Measurements from ENCODE around the gene UBR3.
"Not testable (repeated sequence)": the region's sequence is repeated elsewhere in the genome, so short reads cannot be mapped to it uniquely, and the experiment has no call there.

The UBR3 gene

GRCh38 chr2:169839954-169840746 lies 12.9 kb downstream of the UBR3 start:
- Histone ChIP-seq H3K4me1 (ENCODE audit: low read length) (no peaks in the 10 kb centered on the region), H4K20me1 (ENCODE audit: insufficient read depth, low read length) (no peaks in the 10 kb centered on the region; the same call in 1 of the 2 replicates), H3K79me2 (ENCODE audit: low read length) (peaks cover 83% of the 10 kb centered on the region), H3K36me3 (replicated peaks; ENCODE audit: insufficient read depth, low read length) (no peaks in the 10 kb centered on the region), H3K4me3 (ENCODE audit: low read length) (no peak overlapping the region), H3K9me2 (replicated peaks; ENCODE audit: insufficient read depth, low read length) (no peaks in the 10 kb centered on the region), H3K9ac (ENCODE audit: low read length) (no peak overlapping the region), H3F3A (ENCODE audit: insufficient read depth, low read length) (no peaks in the 10 kb centered on the region), H2AFZ (ENCODE audit: low read length) (no peak overlapping the region), H3K27me3 (replicated peaks; ENCODE audit: insufficient read depth, low read length) (no peaks in the 10 kb centered on the region), H3K27ac (ENCODE audit: low read length) (no peak overlapping the region), H3K9me3 (replicated peaks; ENCODE audit: insufficient read depth, low read length) (no peaks in the 10 kb centered on the region), H3K4me2 (ENCODE audit: low read depth, low read length) (no peak overlapping the region)
- TF ChIP-seq EZH2 (optimal IDR thresholded peaks at IDR 0.05; ENCODE audit: low read depth, low read length) (no peak), CTCF (IDR thresholded peaks at IDR 0.05; ENCODE audit: low read length) (no peak), EZH2phosphoT487 (IDR thresholded peaks at IDR 0.05; ENCODE audit: low read length) (no peak)
- DNase-seq = no peak

DNA sequence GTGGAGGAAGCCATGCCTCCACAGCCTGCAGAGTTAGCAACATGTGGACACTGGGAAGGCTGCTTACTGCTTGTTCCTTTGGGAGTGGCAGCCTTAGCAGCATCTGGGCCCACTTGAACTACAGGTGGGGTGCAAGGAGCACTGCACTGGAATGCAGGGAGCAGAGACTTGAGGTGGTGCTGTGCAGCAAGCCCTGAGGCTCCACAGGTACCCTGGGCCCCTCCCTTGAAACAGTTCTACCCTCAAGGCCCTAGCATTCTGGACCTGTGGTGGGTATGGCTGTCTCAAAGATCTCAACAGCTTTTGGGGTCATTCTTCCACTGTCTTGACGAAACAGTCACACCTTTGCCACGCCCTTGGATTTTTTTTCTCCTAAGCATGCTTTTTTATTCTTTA lies 13.5 kb downstream of the UBR3 start:
- no peaks in the 10 kb centered on the region for H3K27me3 ChIP-seq (replicated peaks; ENCODE audit: insufficient read depth, low read length)
- H3K4me2 ChIP-seq (ENCODE audit: low read depth, low read length) = no peak overlapping the region
- no peaks in the 10 kb centered on the region for H3F3A ChIP-seq (ENCODE audit: insufficient read depth, low read length)
- no peaks in the 10 kb centered on the region for H3K9me3 ChIP-seq (replicated peaks; ENCODE audit: insufficient read depth, low read length)
- no peak overlapping the region for H3K4me3 ChIP-seq (ENCODE audit: low read length)
- H3K27ac ChIP-seq (ENCODE audit: low read length) = no peak overlapping the region
- DNase-seq = no peak
- no peaks in the 10 kb centered on the region for H3K4me1 ChIP-seq (ENCODE audit: low read length)
- no peak overlapping the region for H3K9ac ChIP-seq (ENCODE audit: low read length)
- no peaks in the 10 kb centered on the region for H3K9me2 ChIP-seq (replicated peaks; ENCODE audit: insufficient read depth, low read length)
- H3K79me2 ChIP-seq (ENCODE audit: low read length) = peaks cover 83% of the 10 kb centered on the region
- no peak for TF ChIP-seq EZH2phosphoT487 (IDR thresholded peaks at IDR 0.05; ENCODE audit: low read length)
- no peak for TF ChIP-seq EZH2 (optimal IDR thresholded peaks at IDR 0.05; ENCODE audit: low read depth, low read length)
- TF ChIP-seq CTCF (IDR thresholded peaks at IDR 0.05; ENCODE audit: low read length) = no peak
- no peak overlapping the region for H2AFZ ChIP-seq (ENCODE audit: low read length)
- no peaks in the 10 kb centered on the region for H3K36me3 ChIP-seq (replicated peaks; ENCODE audit: insufficient read depth, low read length)
- H4K20me1 ChIP-seq (ENCODE audit: insufficient read depth, low read length) = no peaks in the 10 kb centered on the region; the same call in 1 of the 2 replicates

DNA sequence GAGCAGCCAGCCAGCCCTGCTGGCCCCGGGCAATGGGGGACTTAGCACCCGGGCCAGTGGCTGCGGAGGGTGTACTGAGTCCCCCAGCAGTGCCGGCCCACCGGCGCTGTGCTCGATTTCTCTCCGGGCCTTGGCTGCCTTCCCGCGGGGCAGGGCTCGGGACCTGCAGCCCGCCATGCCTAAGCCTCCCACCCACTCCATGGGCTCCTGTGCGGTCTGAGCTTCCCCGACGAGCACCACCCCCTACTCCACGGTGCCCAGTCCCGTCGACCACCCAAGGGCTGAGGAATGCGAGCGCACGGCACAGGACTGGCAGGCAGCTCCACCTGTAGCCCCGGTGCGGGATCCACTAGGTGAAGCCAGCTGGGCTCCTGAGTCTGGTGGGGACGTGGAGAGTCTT lies 14.4 kb downstream of the UBR3 start:
- not testable (repeated sequence) for H3K9ac ChIP-seq (ENCODE audit: low read length); H4K20me1 ChIP-seq (ENCODE audit: insufficient read depth, low read length); H2AFZ ChIP-seq (ENCODE audit: low read length); H3K9me2 ChIP-seq (replicated peaks; ENCODE audit: insufficient read depth, low read length); H3K9me3 ChIP-seq (replicated peaks; ENCODE audit: insufficient read depth, low read length); DNase-seq; H3K4me2 ChIP-seq (ENCODE audit: low read depth, low read length); H3K27me3 ChIP-seq (replicated peaks; ENCODE audit: insufficient read depth, low read length); H3K27ac ChIP-seq (ENCODE audit: low read length); H3F3A ChIP-seq (ENCODE audit: insufficient read depth, low read length); H3K36me3 ChIP-seq (replicated peaks; ENCODE audit: insufficient read depth, low read length); H3K4me3 ChIP-seq (ENCODE audit: low read length); H3K4me1 ChIP-seq (ENCODE audit: low read length)
- H3K79me2 ChIP-seq (ENCODE audit: low read length) = peaks cover 83% of the 10 kb centered on the region

GRCh38 chr2:169845016-169845415 lies 17.8 kb downstream of the UBR3 start:
- Histone ChIP-seq H3K4me1 (ENCODE audit: low read length) (no peaks in the 10 kb centered on the region), H3K27ac (ENCODE audit: low read length) (no peak overlapping the region), H3K9ac (ENCODE audit: low read length) (no peak overlapping the region), H3K27me3 (replicated peaks; ENCODE audit: insufficient read depth, low read length) (no peaks in the 10 kb centered on the region), H3K36me3 (replicated peaks; ENCODE audit: insufficient read depth, low read length) (no peaks in the 10 kb centered on the region), H2AFZ (ENCODE audit: low read length) (no peak overlapping the region), H3F3A (ENCODE audit: insufficient read depth, low read length) (no peaks in the 10 kb centered on the region), H3K4me2 (ENCODE audit: low read depth, low read length) (no peak overlapping the region), H3K79me2 (ENCODE audit: low read length) (peaks cover 69% of the 10 kb centered on the region), H3K4me3 (ENCODE audit: low read length) (no peak overlapping the region), H3K9me2 (replicated peaks; ENCODE audit: insufficient read depth, low read length) (no peaks in the 10 kb centered on the region), H4K20me1 (ENCODE audit: insufficient read depth, low read length) (no peaks in the 10 kb centered on the region; the same call in 1 of the 2 replicates), H3K9me3 (replicated peaks; ENCODE audit: insufficient read depth, low read length) (no peaks in the 10 kb centered on the region)
- DNase-seq = no peak
- no peak for TF ChIP-seq EZH2 (optimal IDR thresholded peaks at IDR 0.05; ENCODE audit: low read depth, low read length)
- no peak for TF ChIP-seq CTCF (IDR thresholded peaks at IDR 0.05; ENCODE audit: low read length)
- TF ChIP-seq EZH2phosphoT487 (IDR thresholded peaks at IDR 0.05; ENCODE audit: low read length) = no peak

DNA sequence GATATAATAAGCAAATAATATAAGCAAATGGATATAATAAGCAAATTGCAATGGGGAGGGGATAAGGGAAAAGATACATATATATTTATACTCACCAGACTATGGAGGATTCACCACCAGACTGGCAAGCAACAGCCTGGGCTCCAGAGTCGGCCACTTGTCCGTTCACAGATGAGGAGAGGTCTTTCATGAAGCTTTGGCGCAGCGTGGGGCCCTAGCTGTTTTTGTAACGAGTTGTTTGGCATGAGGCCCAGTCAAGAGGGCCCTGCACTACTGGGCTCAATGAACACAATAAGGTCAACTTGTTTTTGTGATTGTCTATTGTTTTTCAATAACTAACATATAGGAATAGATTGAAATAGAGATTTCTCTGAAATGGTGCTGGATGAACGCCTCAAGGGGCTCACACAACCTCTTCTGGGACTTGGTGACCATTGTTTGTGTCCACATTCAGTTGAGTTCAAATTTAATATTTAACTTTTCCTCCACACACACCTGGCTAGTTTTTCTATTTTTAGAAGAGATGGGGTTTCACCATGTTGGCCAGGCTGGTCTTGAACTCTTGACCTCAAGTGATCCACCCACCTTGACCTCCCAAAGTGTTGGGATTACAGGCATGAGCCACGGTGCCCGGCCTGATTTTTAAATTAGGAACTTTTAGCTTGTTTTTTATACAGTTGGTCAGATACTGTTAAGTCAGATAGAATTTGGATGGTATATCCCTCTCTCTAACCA lies 21.9 kb downstream of the UBR3 start:
- H3K4me2 ChIP-seq (ENCODE audit: low read depth, low read length); H2AFZ ChIP-seq (ENCODE audit: low read length); H3K9me3 ChIP-seq (replicated peaks; ENCODE audit: insufficient read depth, low read length); H3F3A ChIP-seq (ENCODE audit: insufficient read depth, low read length); H3K36me3 ChIP-seq (replicated peaks; ENCODE audit: insufficient read depth, low read length); H4K20me1 ChIP-seq (ENCODE audit: insufficient read depth, low read length); H3K27ac ChIP-seq (ENCODE audit: low read length); H3K27me3 ChIP-seq (replicated peaks; ENCODE audit: insufficient read depth, low read length); H3K4me1 ChIP-seq (ENCODE audit: low read length); H3K4me3 ChIP-seq (ENCODE audit: low read length); H3K9me2 ChIP-seq (replicated peaks; ENCODE audit: insufficient read depth, low read length); H3K9ac ChIP-seq (ENCODE audit: low read length); DNase-seq: not testable (repeated sequence)
- H3K79me2 ChIP-seq (ENCODE audit: low read length) = peaks cover 67% of the 10 kb centered on the region

Data from MM.1S (cell line).